A549 (cell line): ENCODE results near the gene CDT1.

Source experiments
- EP300 ChIP-seq, 2 experiments: fragments of >200 bp; sonication (Bioruptor Twin); formaldehyde crosslinking; IDR thresholded peaks; 2 replicates in 1 of 2; 3 replicates in 1 of 2; pipeline ENCODE4 v1.6.1; 2016 to 2017
- TF ChIP-seq, protein P1 (sequence below): fragments of 200-600 bp; sonication (generic); IDR thresholded peaks from 2 replicates; pipeline ENCODE4 v1.6.1; 2016; ENCODE audit warnings: antibody characterized with exemption, mild to moderate bottlenecking, moderate library complexity
- TF ChIP-seq, protein P2 (sequence below): fragments of 450-650 bp; IDR thresholded peaks from 2 replicates; pipeline ENCODE4 v1.6.1; 2014; ENCODE audit warnings: antibody characterized with exemption

DNA sequence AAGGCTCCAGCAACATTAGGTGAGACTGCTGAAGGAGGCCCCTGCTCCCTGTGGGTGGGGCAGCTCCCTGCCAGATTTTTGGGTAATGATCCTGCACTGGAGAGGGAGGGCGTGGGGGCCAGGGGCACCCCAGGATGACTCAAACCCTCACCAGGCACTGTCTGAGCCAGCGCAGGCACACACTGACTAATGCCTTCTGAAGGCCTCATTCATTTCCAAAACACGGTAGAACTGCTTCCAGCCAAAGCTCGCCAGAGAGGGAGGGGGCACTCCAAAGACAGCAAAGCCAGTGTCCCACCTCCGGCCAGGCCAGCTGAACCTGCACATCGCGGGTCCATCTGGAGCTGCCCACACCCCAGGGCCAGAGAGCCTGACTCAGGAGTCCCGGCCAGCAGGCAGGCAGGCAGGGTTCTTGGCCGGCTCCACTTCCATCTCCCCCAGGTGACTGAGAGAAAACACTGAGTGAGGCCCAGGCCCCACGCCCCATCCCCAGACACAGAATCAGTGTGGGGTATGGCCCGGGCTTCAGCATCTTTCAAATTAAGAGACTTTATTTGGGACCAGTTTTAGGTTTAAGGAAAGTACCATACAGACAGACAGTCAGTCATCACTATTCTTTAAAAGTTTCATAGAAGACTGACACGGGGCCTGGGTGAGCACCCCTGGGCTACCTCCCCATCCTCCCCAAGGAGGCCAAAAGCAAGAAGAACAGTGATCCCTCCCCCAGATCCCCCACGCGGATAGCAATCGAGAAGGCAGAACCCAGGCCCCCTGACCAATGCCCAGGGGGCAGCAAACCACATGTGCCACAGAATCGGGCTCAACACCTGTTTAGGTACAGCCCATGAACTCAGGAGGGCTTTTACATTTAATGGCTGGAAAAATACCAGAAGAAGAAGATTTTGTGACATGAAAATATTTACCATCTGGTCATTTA, 20.9 kb upstream of the CDT1 start:
- TF ChIP-seq, protein P1, sequence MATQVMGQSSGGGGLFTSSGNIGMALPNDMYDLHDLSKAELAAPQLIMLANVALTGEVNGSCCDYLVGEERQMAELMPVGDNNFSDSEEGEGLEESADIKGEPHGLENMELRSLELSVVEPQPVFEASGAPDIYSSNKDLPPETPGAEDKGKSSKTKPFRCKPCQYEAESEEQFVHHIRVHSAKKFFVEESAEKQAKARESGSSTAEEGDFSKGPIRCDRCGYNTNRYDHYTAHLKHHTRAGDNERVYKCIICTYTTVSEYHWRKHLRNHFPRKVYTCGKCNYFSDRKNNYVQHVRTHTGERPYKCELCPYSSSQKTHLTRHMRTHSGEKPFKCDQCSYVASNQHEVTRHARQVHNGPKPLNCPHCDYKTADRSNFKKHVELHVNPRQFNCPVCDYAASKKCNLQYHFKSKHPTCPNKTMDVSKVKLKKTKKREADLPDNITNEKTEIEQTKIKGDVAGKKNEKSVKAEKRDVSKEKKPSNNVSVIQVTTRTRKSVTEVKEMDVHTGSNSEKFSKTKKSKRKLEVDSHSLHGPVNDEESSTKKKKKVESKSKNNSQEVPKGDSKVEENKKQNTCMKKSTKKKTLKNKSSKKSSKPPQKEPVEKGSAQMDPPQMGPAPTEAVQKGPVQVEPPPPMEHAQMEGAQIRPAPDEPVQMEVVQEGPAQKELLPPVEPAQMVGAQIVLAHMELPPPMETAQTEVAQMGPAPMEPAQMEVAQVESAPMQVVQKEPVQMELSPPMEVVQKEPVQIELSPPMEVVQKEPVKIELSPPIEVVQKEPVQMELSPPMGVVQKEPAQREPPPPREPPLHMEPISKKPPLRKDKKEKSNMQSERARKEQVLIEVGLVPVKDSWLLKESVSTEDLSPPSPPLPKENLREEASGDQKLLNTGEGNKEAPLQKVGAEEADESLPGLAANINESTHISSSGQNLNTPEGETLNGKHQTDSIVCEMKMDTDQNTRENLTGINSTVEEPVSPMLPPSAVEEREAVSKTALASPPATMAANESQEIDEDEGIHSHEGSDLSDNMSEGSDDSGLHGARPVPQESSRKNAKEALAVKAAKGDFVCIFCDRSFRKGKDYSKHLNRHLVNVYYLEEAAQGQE = no peak
- TF ChIP-seq EP300 (IDR thresholded peaks at IDR 0.05) = no peak
- TF ChIP-seq, protein P2, sequence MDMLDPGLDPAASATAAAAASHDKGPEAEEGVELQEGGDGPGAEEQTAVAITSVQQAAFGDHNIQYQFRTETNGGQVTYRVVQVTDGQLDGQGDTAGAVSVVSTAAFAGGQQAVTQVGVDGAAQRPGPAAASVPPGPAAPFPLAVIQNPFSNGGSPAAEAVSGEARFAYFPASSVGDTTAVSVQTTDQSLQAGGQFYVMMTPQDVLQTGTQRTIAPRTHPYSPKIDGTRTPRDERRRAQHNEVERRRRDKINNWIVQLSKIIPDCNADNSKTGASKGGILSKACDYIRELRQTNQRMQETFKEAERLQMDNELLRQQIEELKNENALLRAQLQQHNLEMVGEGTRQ = no peak
